Psoas muscle (tissue), 8 donors: Measurements from ENCODE around the gene IGSF1. TPM values are rescaled to one million over a fixed set of nuclear protein-coding genes. Genes with fewer than 3 reads are reported as not detected.
A peak's percentile ranks its signal among the peaks of the same experiment; 100 is the strongest.

Experiments used
- ATAC-seq, 4 donors: fragments of 200-7000 bp; cut with Tn5 transposase; one replicate each; pipeline ENCODE4 v1.9.1; 2020; ENCODE audit warnings: moderate library complexity in 3 of 4, mild to moderate bottlenecking in 2 of 4
- DNase-seq, 2 donors: peaks; one replicate each; pipeline ENCODE4 v3.0.0-alpha.2; 2020
- H3K27ac ChIP-seq: fragments of 200-600 bp; one replicate; pipeline ENCODE4 v1.8.0; 2022
- H3K27me3 ChIP-seq, 3 donors: fragments of 200-600 bp in 1 of 3; one replicate each; pipeline versions ENCODE4 v1.6.1 to v1.8.0; 2013 to 2022; ENCODE audit warnings: low read length in 2 of 3, mild to moderate bottlenecking in 2 of 3, moderate library complexity in 1 of 3; ENCODE audit not compliant: insufficient read depth in 3 of 3
- H3K36me3 ChIP-seq, 2 donors: fragments of 200-600 bp in 1 of 2; one replicate each; pipeline versions ENCODE4 v1.6.1 to v1.8.0; 2013 to 2022; ENCODE audit warnings: low read depth in 1 of 2, mild to moderate bottlenecking in 1 of 2, moderate library complexity in 1 of 2; ENCODE audit not compliant: insufficient read depth in 1 of 2
- H3K4me1 ChIP-seq: fragments of 200-600 bp; one replicate; pipeline ENCODE4 v1.8.0; 2022
- H3K4me3 ChIP-seq: fragments of 200-600 bp; one replicate; pipeline ENCODE4 v1.8.0; 2022; ENCODE audit warnings: mild to moderate bottlenecking
- H3K9me3 ChIP-seq: fragments of 200-600 bp; one replicate; pipeline ENCODE4 v1.8.0; 2022
- CTCF ChIP-seq: fragments of 200-600 bp; IDR thresholded peaks from one replicate; pipeline ENCODE4 v1.8.0; 2022; ENCODE audit warnings: antibody characterized with exemption
- WGBS, 3 donors: extraction: QIAGEN DNeasy Blood & Tissue Kit; methylation state at CpG; one replicate each; pipeline versions ENCODE4 v1.1.6 to v1.1.7; 2013; 5-methylcytosine and 5-hydroxymethylcytosine counted together
- intact Hi-C, 2 donors: fragments of 100-400 bp; cut with DNase I; formaldehyde crosslinking; loops; one replicate each; pipeline versions ENCODE4 v1.11.0 to v1.14.2; 2022
- polyA plus RNA-seq, 3 donors: library from polyadenylated mRNA; stranded (reverse); fragments of 200-250 nt; gene quantifications; one replicate each; pipeline ENCODE4 v1.2.3, GENCODE V29; 2013
- total RNA-seq, 4 donors: library from RNA; stranded (reverse); fragmentation: NEBNext Ultra II Directional in 2 of 4; extraction: Animal tissue kit (Norgen Biotek cat#: 25700) in 2 of 4; gene quantifications; one replicate each; pipeline versions ENCODE4 v1.2.1 to v1.2.4, GENCODE V29; 2021 to 2023
- donor health status: healthy with polysubstance abuse.
- donor health status: DM: no; HTN: no; CAD: no; lungs with moderate emphysema.
- donor health status: Bipolar disorder and iron deficiency.
- donor health status: healthy.
- donor health status: DM: yes; HTN: yes; CAD: no.
- donor health status: DM: no; HTN: no; CAD: no.
- donor health status: DM: no; HTN: no; CAD: no.
- donor health status: DM: yes; HTN: yes; CAD: no.

Gene IGSF1
- total and polyA plus RNA-seq, 7 donors = 0.03 to 0.54 (median 0.06) TPM

GRCh38 chrX:131289527-131289926 lies 421 bp upstream of the IGSF1 start:
- Histone ChIP-seq H3K4me1 (no peaks in the 10 kb centered on the region), H3K4me3 (peak overlapping the region; percentile 42), H3K27me3 (peaks cover 0 to 19% (median 0%) of the 10 kb centered on the region in 3 donors), H3K36me3 (no peaks in the 10 kb centered on the region), H3K9me3 (no peaks in the 10 kb centered on the region), H3K27ac (no peak overlapping the region)
- DNase-seq (no peak), ATAC-seq (no peak)
- 45 to 64% (median 46%) methylated on average over 4 of the region's 4 CpGs for WGBS, 3 donors
- TF ChIP-seq CTCF = no peak
- intact Hi-C loops = no loop called here

- Histone ChIP-seq H3K27ac (no peak overlapping the region), H3K36me3 (no peaks in the 10 kb centered on the region), H3K9me3 (no peaks in the 10 kb centered on the region), H3K4me3 (no peak overlapping the region), H3K4me1 (no peaks in the 10 kb centered on the region), H3K27me3 (peaks cover 0 to 18% (median 0%) of the 10 kb centered on the region in 3 donors)
- whole genome bisulfite sequencing, 3 donors = 65 to 95% (median 86%) methylated on average over 1 of the region's 1 CpG
- intact Hi-C loops = no loop called here
- no peak for DNase-seq
- TF ChIP-seq CTCF = no peak
- no peak for ATAC-seq
These were observed 918 bp downstream of the IGSF1 start for GRCh38 chrX:131288188-131288587.

GRCh38 chrX:131287560-131288179 lies 1.4 kb downstream of the IGSF1 start:
- H3K4me3 ChIP-seq = no peak overlapping the region
- no peaks in the 10 kb centered on the region for H3K9me3 ChIP-seq
- TF ChIP-seq CTCF = no peak
- intact Hi-C loops = no loop called here
- ATAC-seq = no peak
- no peak for DNase-seq
- H3K27ac ChIP-seq = no peak overlapping the region
- H3K36me3 ChIP-seq = no peaks in the 10 kb centered on the region
- H3K27me3 ChIP-seq = peaks cover 0 to 23% (median 0%) of the 10 kb centered on the region in 3 donors
- whole genome bisulfite sequencing, 3 donors = 60 to 82% (median 82%) methylated on average over 4 of the region's 4 CpGs
- H3K4me1 ChIP-seq = no peaks in the 10 kb centered on the region

- 58 to 77% (median 61%) methylated on average over 4 of the region's 4 CpGs for WGBS, 3 donors
- TF ChIP-seq CTCF = no peak
- H3K27ac ChIP-seq = no peak overlapping the region
- H3K9me3 ChIP-seq = no peaks in the 10 kb centered on the region
- H3K4me3 ChIP-seq = no peak overlapping the region
- intact Hi-C loops = no loop called here
- no peaks in the 10 kb centered on the region for H3K4me1 ChIP-seq
- H3K36me3 ChIP-seq = no peaks in the 10 kb centered on the region
- DNase-seq = no peak
- H3K27me3 ChIP-seq = peaks cover 0 to 18% (median 0%) of the 10 kb centered on the region in 3 donors
- ATAC-seq = no peak
These were observed 9.5 kb downstream of the IGSF1 start for GRCh38 chrX:131279617-131280016.

GRCh38 chrX:131279197-131279596 lies 9.9 kb downstream of the IGSF1 start:
- Histone ChIP-seq H3K4me3 (no peak overlapping the region), H3K9me3 (no peaks in the 10 kb centered on the region), H3K36me3 (no peaks in the 10 kb centered on the region), H3K27me3 (peaks cover 0 to 18% (median 0%) of the 10 kb centered on the region in 3 donors), H3K27ac (no peak overlapping the region), H3K4me1 (no peaks in the 10 kb centered on the region)
- ATAC-seq = no peak
- no peak for TF ChIP-seq CTCF
- 60 to 64% (median 61%) methylated on average over 10 of the region's 10 CpGs for WGBS, 3 donors
- intact Hi-C loops = no loop called here
- no peak for DNase-seq
